ENCODE results near the gene SNRPA.

SNRPA gene

DNA sequence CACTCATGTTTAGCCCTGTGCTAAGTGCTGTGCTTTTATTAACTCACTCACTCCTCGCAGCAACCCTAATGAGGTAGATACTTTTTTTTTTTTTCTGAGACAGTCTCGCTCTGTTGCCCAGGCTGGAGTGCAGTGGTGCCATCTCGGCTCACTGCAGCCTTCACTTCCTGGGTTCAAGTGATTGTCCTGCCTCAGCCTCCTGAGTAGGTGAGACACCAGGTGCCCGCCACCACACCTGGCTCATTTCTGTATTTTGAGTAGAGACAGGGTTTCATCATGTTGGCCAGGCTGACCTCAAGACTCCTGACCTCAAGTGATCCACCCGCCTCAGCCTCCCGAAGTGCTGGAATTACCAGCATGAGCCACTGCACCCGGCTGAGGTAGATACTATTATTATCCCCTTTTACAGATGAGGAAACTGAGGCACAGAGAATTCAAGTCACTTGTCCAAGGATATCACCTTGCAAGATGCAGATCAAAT, 31.5 kb upstream of the SNRPA start:
- no peak for DNase-seq (ENCODE audit: extremely low spot score)
- TF ChIP-seq, protein P1, sequence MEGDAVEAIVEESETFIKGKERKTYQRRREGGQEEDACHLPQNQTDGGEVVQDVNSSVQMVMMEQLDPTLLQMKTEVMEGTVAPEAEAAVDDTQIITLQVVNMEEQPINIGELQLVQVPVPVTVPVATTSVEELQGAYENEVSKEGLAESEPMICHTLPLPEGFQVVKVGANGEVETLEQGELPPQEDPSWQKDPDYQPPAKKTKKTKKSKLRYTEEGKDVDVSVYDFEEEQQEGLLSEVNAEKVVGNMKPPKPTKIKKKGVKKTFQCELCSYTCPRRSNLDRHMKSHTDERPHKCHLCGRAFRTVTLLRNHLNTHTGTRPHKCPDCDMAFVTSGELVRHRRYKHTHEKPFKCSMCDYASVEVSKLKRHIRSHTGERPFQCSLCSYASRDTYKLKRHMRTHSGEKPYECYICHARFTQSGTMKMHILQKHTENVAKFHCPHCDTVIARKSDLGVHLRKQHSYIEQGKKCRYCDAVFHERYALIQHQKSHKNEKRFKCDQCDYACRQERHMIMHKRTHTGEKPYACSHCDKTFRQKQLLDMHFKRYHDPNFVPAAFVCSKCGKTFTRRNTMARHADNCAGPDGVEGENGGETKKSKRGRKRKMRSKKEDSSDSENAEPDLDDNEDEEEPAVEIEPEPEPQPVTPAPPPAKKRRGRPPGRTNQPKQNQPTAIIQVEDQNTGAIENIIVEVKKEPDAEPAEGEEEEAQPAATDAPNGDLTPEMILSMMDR (IDR thresholded peaks at IDR 0.05; ENCODE audit: control extremely low read depth, extremely low read depth, low read depth, missing control alignments), result no peak
- POLR2A ChIA-PET, result no interaction called here
- CTCF ChIA-PET, result no interaction called here

GRCh38 chr19:40721140-40721486, 29.9 kb upstream of the SNRPA start:
- ChIA-PET CTCF (interaction anchor here (1.5 to 1.6 kb wide), 2 partner anchors 13 to 27 kb away, joined by 3 to 4 read pairs; no protein-coding TSS in a partner anchor), POLR2A (no interaction called here)
- TF ChIP-seq, protein P1 (IDR thresholded peaks at IDR 0.05; ENCODE audit: control extremely low read depth, extremely low read depth, low read depth, missing control alignments), result no peak
- no peak for DNase-seq (ENCODE audit: extremely low spot score)

DNA sequence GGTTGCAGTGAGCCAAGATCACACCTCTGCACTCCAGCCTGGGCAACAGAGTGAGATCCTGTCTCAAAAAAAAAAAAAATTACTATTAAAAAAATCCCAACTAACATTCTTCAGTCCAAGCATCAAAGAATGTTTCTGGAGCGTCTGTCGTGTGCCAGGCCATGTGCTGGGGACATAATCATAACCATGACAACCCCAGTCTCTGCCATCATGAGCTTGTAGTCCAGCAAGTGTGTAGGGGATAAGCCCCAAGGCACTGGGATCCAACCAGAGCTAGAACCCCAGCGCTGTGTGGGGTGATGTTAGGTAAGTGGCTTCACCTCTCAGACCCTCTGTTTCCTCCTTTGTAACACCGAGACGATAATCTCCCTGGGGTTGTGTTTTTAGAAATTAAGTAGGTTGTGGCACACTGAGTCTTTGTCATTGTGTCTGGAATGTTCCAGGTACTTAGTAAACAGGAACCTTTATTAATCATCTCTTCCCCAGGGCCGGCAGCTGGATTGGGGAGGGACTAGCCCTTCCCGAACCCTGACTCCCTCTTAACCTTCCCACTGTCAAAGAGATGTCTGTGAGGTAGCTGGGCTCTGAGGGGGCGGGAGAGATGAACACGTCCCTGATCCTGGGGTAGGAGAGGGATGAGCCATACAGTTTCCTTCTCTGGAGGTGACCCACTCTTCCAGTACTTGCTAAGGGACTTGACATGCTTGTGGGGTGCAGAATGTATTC, 28.9 kb upstream of the SNRPA start:
- no peak for DNase-seq (ENCODE audit: extremely low spot score)
- CTCF ChIA-PET, result interaction anchor here (0.6 to 1.6 kb wide), 4 partner anchors 11 to 59 kb away, joined by 3 to 4 read pairs (median 3); no protein-coding TSS in a partner anchor
- TF ChIP-seq, protein P1 (IDR thresholded peaks at IDR 0.05; ENCODE audit: control extremely low read depth, extremely low read depth, low read depth, missing control alignments), result no peak
- POLR2A ChIA-PET, result no interaction called here

DNA sequence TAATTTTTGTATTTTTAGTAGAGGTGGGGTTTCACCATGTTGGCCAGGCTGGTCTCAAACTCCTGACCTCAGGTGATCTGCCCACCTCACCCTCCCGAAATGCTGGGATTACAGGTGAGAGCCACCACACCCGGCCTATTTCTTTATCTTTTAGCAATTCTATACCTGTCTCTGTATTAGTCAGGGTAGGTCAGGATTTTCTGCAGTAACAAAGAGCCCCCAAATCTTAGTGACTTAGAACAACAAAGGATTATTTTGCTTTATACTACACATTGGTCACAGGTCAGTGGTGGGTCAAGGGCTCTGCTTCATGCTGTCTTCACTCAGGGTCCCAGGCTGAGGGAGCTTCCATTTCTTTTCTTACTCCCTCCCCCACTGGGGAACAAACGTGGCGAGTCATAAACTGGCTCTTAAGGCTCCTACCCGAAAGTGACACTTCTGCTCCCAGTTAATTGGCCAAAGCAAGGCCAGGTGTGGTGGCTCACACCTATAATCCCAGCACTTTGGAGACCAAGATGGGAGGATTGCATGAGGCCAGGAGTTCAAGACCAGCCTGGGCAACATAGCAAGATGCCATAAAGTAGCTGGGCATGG, 27.2 kb upstream of the SNRPA start:
- TF ChIP-seq, protein P1 (IDR thresholded peaks at IDR 0.05; ENCODE audit: control extremely low read depth, extremely low read depth, low read depth, missing control alignments), result no peak
- ChIA-PET CTCF (interaction anchor here (1.0 to 2.4 kb wide), 3 partner anchors 10 to 89 kb away, joined by 3 to 6 read pairs (median 4); partner anchors contain the start of gene ACTMAP), POLR2A (no interaction called here)
- no peak for DNase-seq (ENCODE audit: extremely low spot score)

GRCh38 chr19:40724315-40724714, 26.7 kb upstream of the SNRPA start:
- POLR2A ChIA-PET, result interaction anchor here (0.6 kb wide), 1 partner anchor 138 kb away, joined by 3 read pairs; no protein-coding TSS in a partner anchor
- CTCF ChIA-PET, result interaction anchor here (1.7 to 2.4 kb wide), 2 partner anchors 26 to 90 kb away, joined by 4 to 6 read pairs; partner anchors contain the start of gene ACTMAP
- TF ChIP-seq, protein P1 (IDR thresholded peaks at IDR 0.05; ENCODE audit: control extremely low read depth, extremely low read depth, low read depth, missing control alignments), result no peak
- DNase-seq (ENCODE audit: extremely low spot score), result no peak

DNA sequence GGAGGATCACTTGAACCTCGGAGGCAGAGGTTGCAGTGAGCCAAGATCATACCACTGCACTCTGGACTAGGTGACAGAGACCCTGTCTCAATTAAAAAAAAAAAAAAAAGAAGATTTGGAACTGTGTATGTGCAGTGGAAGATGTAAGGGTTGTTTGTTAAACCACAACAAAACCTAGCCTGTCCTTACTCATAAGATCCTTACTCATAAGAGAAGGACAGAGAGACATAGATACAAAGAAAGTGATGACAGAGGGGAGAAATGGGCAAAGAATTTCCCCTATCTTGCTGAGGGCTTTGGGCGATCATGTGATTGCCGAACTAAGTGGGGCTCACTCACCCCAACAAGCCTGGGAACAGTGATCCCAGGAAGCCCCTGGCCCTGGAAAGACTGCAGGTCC, 26.1 kb upstream of the SNRPA start:
- POLR2A ChIA-PET, result interaction anchor here (0.6 kb wide), 1 partner anchor 138 kb away, joined by 3 read pairs; no protein-coding TSS in a partner anchor
- DNase-seq (ENCODE audit: extremely low spot score), result no peak
- TF ChIP-seq, protein P1 (IDR thresholded peaks at IDR 0.05; ENCODE audit: control extremely low read depth, extremely low read depth, low read depth, missing control alignments), result no peak
- CTCF ChIA-PET, result interaction anchor here (1.7 to 2.4 kb wide), 2 partner anchors 25 to 91 kb away, joined by 4 to 6 read pairs; partner anchors contain the start of gene ACTMAP

Data from GM10248 (cell line).